GM10266 (cell line): ENCODE results near the gene HDGFL1.

Experiments used
- DNase-seq: peaks from one replicate; pipeline ENCODE4 v3.0.0; 2012; ENCODE audit errors: extremely low spot score
- CTCF ChIP-seq: IDR thresholded peaks from 2 replicates; pipeline ENCODE4 v1.5.1; 2012; ENCODE audit warnings: mild to moderate bottlenecking, low read depth; ENCODE audit not compliant: control insufficient read depth, insufficient read depth; ENCODE audit errors: missing control alignments

HDGFL1 gene

GRCh38 chr6:22569281-22570184 is at the start of gene HDGFL1:
HDGFL1 (plus strand) TSS chr6:22569566; CDS start chr6:22569576, 10 bp downstream.
- DNase-seq, result no peak

GRCh38 chr6:22521035-22521434 is 48.3 kb upstream of the HDGFL1 start:
- no peak for DNase-seq
- TF ChIP-seq CTCF, result no peak

More at GRCh38 chr6:22569281-22570184, at the start of gene HDGFL1:
- no peak for TF ChIP-seq CTCF

- no peak for DNase-seq
- TF ChIP-seq CTCF, result no peak
Measured at GRCh38 chr6:22526736-22527135, 42.6 kb upstream of the HDGFL1 start.

- DNase-seq, result no peak
- no peak for TF ChIP-seq CTCF
Measured at GRCh38 chr6:22529866-22530265, 39.5 kb upstream of the HDGFL1 start.

- DNase-seq, result no peak
- no peak for TF ChIP-seq CTCF
Measured at GRCh38 chr6:22530506-22530905, 38.9 kb upstream of the HDGFL1 start.

- DNase-seq, result no peak
- TF ChIP-seq CTCF, result no peak
Measured at GRCh38 chr6:22536122-22536521, 33.2 kb upstream of the HDGFL1 start.

GRCh38 chr6:22544476-22544875 is 24.9 kb upstream of the HDGFL1 start:
- no peak for DNase-seq
- no peak for TF ChIP-seq CTCF
